K562 (cell line): ENCODE measurements around the gene ABCG1. TPM values are rescaled to one million over a fixed set of nuclear protein-coding genes. Genes with fewer than 3 reads are reported as not detected.

Experiments used
- ATAC-seq: fragments of 200-7000 bp; cut with Tn5 transposase; 3 replicates; pipeline ENCODE4 v1.9.1; 2020; ENCODE audit warnings: moderate library complexity
- BruUV-seq: library from RNA; stranded (reverse); fragments of 400-500 nt; replicated peaks from 2 replicates; lab custom pipeline; 2021; lab: Mats Ljungman, UMichigan
- CTCF ChIA-PET: fragments of 300-600 bp; formaldehyde crosslinking; extraction: SDS; loops from one replicate; lab custom pipeline; 2021; ENCODE audit warnings: low intra/inter-chr PET ratio; lab: Yijun Ruan, JAX
- POLR2A ChIA-PET: fragments of 300-600, 350-650 bp; sonication (Branson Sonifier 250); formaldehyde crosslinking; extraction: SDS; loops from one replicate; lab custom pipeline; 2021; ENCODE audit warnings: antibody characterized with exemption, inconsistent platforms; lab: Yijun Ruan, JAX
- DNase-seq, 4 experiments: peaks; one replicate each; pipeline versions ENCODE4 v3.0.0 to v3.0.0-alpha.2; 2011 to 2018; ENCODE audit warnings: low spot score in 3 of 4, mixed read lengths in 3 of 4; ENCODE audit errors: extremely low read depth in 1 of 4
- FAIRE-seq: peaks from 2 replicates; lab custom pipeline; 2011; peaks lifted over from hg19 to GRCh38; lab: Jason Lieb, UNC
- H2AFZ ChIP-seq: 2 replicates; pipeline ENCODE4 v1.6.0; 2011; ENCODE audit warnings: low read depth, low read length, control low read depth, inconsistent platforms
- H3K27ac ChIP-seq: fragments of 200-600 bp; 3 replicates; pipeline ENCODE4 v1.8.0; 2011; ENCODE audit warnings: low read depth, mild to moderate bottlenecking, control low read depth, inconsistent platforms, low read length, moderate library complexity, mixed read lengths; ENCODE audit errors: extremely low read depth
- H3K27me3 ChIP-seq, 2 experiments: fragments of 300-600 bp in 1 of 2; 2 replicates in 1 of 2; 3 replicates in 1 of 2; pipeline versions ENCODE4 v1.6.0 to v1.8.0; 2011; ENCODE audit warnings: inconsistent platforms in 2 of 2, low read length in 2 of 2, mild to moderate bottlenecking in 1 of 2, mixed read lengths in 1 of 2, moderate library complexity in 1 of 2; ENCODE audit not compliant: control insufficient read depth in 2 of 2, insufficient read depth in 2 of 2
- H3K36me3 ChIP-seq: fragments of 300-600 bp; 3 replicates; pipeline ENCODE4 v1.8.0; 2011; ENCODE audit warnings: mild to moderate bottlenecking, low read length, inconsistent platforms; ENCODE audit not compliant: control insufficient read depth, insufficient read depth
- H3K4me1 ChIP-seq, 2 experiments: fragments of 200-600 bp in 1 of 2; replicated peaks in 1 of 2; 2 replicates in 1 of 2; 3 replicates in 1 of 2; pipeline versions ENCODE4 v1.5.1 to v1.8.0; 2011; ENCODE audit warnings: inconsistent platforms in 2 of 2, low read length in 2 of 2, mild to moderate bottlenecking in 1 of 2, mixed read lengths in 1 of 2, moderate library complexity in 1 of 2; ENCODE audit not compliant: control insufficient read depth in 2 of 2, insufficient read depth in 2 of 2
- H3K4me2 ChIP-seq: 2 replicates; pipeline ENCODE4 v1.6.1; 2011; ENCODE audit warnings: low read length, control low read depth, inconsistent platforms, mixed read lengths; ENCODE audit not compliant: insufficient read depth
- H3K4me3 ChIP-seq: fragments of 200-600 bp; sonication (generic), shearing (Covaris generic); 2 replicates; pipeline ENCODE4 v1.5.1; 2016; ENCODE audit warnings: control low read depth, inconsistent platforms
- H3K79me2 ChIP-seq: fragments of 200-600 bp; 3 replicates; pipeline ENCODE4 v1.8.0; 2011; ENCODE audit warnings: low read length, inconsistent platforms; ENCODE audit not compliant: control insufficient read depth, insufficient read depth
- H3K9ac ChIP-seq, 2 experiments: 2 replicates each; pipeline versions ENCODE4 v1.6.0 to v1.6.1; 2011; ENCODE audit warnings: low read depth in 2 of 2, low read length in 2 of 2, control low read depth in 1 of 2, inconsistent platforms in 1 of 2, mild to moderate bottlenecking in 1 of 2, mixed read lengths in 1 of 2; ENCODE audit not compliant: insufficient read depth in 1 of 2
- H3K9me1 ChIP-seq: one replicate; pipeline ENCODE4 v1.6.0; 2011; ENCODE audit warnings: inconsistent platforms, mild to moderate bottlenecking, low read length, moderate library complexity; ENCODE audit not compliant: control insufficient read depth, insufficient read depth
- H3K9me3 ChIP-seq: replicated peaks from 2 replicates; pipeline ENCODE4 v1.5.1; 2011; ENCODE audit warnings: low read depth, low read length, inconsistent platforms; ENCODE audit not compliant: control insufficient read depth, insufficient read depth
- H4K20me1 ChIP-seq: replicated peaks from 2 replicates; pipeline ENCODE4 v1.6.1; 2011; ENCODE audit warnings: low read length, inconsistent platforms, mixed read lengths; ENCODE audit not compliant: control insufficient read depth, insufficient read depth
- BDP1 ChIP-seq: IDR thresholded peaks from 3 replicates; pipeline ENCODE4 v1.6.1; 2011; ENCODE audit not compliant: insufficient read length, insufficient read depth
- CHD1 ChIP-seq: fragments of 200-600 bp; sonication (generic); IDR thresholded peaks from one replicate; pipeline ENCODE4 v1.6.1; 2012; ENCODE audit warnings: mild to moderate bottlenecking, moderate library complexity, low read length, inconsistent platforms
- KLF6 ChIP-seq: fragments of 250-450 bp; sonication (Bioruptor Pico); IDR thresholded peaks from 2 replicates; pipeline ENCODE4 v1.4.0; 2020; ENCODE audit warnings: mild to moderate bottlenecking, moderate library complexity, borderline replicate concordance
- NFIC ChIP-seq: fragments of 450-650 bp; IDR thresholded peaks from 2 replicates; pipeline ENCODE4 v1.6.1; 2017; ENCODE audit warnings: mild to moderate bottlenecking, inconsistent platforms
- TAF1 ChIP-seq: IDR thresholded peaks from 2 replicates; pipeline ENCODE4 v1.6.1; 2011; ENCODE audit warnings: mild to moderate bottlenecking, low read length, moderate library complexity; ENCODE audit not compliant: insufficient read depth, control insufficient read depth, severe bottlenecking; ENCODE audit errors: extremely low read depth
- WGBS: fragments of 100-300 bp; shearing (Covaris generic); methylation state at CpG from one replicate; pipeline ENCODE4 v1.1.6; 2016; ENCODE audit warnings: low coverage, mixed read lengths; ENCODE audit not compliant: insufficient coverage; ENCODE audit errors: missing lambda C conversion rate; 5-methylcytosine and 5-hydroxymethylcytosine counted together
- in situ Hi-C: fragments of 300-500 bp; cut with MboI; formaldehyde crosslinking; loops from 4 replicates; pipeline ENCODE4 v1.15.0; 2018; ENCODE audit warnings: inconsistent platforms, mixed read lengths
- intact Hi-C: fragments of 100-400 bp; cut with micrococcal nuclease; formaldehyde crosslinking; loops from 2 replicates; pipeline ENCODE4 v1.14.2; 2022
- polyA plus RNA-seq, 8 experiments: library from polyadenylated mRNA; depleted of rRNA in 4 of 8; stranded (reverse) in 5 of 8; unstranded in 3 of 8; fragments of >200 nt; fragmentation: Nextera tagmentation in 2 of 8; fragmentation: Illumina TruSeq in 1 of 8; extraction: Ambion mirVana in 2 of 8; extraction: Trizol in 1 of 8; gene quantifications; 2 replicates each; pipeline versions ENCODE4 v1.2.1 to v1.2.3, GENCODE V29; 2011 to 2014; ENCODE audit warnings: inconsistent platforms in 1 of 8, missing spikeins in 1 of 8
- total RNA-seq, 7 experiments: library from RNA; depleted of rRNA in 6 of 7; stranded (reverse); fragments of >200 nt in 6 of 7; fragmentation: Illumina TruSeq in 2 of 7; extraction: Trizol in 2 of 7; gene quantifications; 2 replicates each; pipeline versions ENCODE4 v1.2.1 to v1.2.3, GENCODE V29; 2011 to 2021; ENCODE audit warnings: low replicate concordance in 1 of 7
- TF ChIP-seq, protein P1 (sequence below): fragments of 450-650 bp; IDR thresholded peaks from 2 replicates; pipeline ENCODE4 v1.6.1; 2014; ENCODE audit warnings: low read depth, mild to moderate bottlenecking, moderate library complexity, borderline replicate concordance
- TF ChIP-seq, protein P2 (sequence below): fragments of 250-450 bp; sonication (Bioruptor Pico); IDR thresholded peaks from 2 replicates; pipeline ENCODE4 v1.8.0; 2021; ENCODE audit warnings: moderate library complexity, mild to moderate bottlenecking, inconsistent platforms
- TF ChIP-seq, protein P3 (sequence below): sonication (generic); formaldehyde crosslinking; IDR thresholded peaks from 2 replicates; pipeline ENCODE4 v1.8.0; 2022; ENCODE audit warnings: mild to moderate bottlenecking, missing genetic modification reagents
- TF ChIP-seq, protein P4 (sequence below): fragments of 250-450 bp; sonication (Bioruptor Pico); IDR thresholded peaks from 2 replicates; pipeline ENCODE4 v1.5.0; 2021; ENCODE audit warnings: mild to moderate bottlenecking, moderate library complexity

The ABCG1 gene
- total and polyA plus RNA-seq, 9 of the 15 experiments (the other 6 are each of a cell fraction or from before 2014, with no cell fraction given): 0.04 to 0.09 TPM; not detected in 7

DNA sequence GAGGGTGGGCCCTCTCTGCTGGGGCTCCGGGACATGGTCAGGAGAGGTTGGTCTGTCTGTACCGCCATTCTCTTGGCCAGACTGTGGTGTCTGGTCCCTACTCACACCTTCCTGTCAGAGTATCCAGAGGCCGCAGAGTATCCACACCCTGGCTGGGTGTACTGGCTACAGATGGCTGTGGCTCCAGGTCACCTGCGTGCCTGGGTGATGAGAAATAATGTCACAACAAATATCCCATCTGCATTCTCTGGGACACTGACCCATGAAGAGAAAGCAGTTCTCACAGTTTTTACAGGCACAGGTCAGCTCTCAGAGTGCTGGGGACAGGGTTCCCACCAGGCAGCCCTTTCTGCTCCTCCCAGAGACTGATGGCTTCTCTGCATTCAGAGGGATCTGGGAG, 37.4 kb downstream of the ABCG1 start (continued):
- TF ChIP-seq BDP1: no peak
- no peak for TF ChIP-seq CHD1
- TF ChIP-seq, protein P1, sequence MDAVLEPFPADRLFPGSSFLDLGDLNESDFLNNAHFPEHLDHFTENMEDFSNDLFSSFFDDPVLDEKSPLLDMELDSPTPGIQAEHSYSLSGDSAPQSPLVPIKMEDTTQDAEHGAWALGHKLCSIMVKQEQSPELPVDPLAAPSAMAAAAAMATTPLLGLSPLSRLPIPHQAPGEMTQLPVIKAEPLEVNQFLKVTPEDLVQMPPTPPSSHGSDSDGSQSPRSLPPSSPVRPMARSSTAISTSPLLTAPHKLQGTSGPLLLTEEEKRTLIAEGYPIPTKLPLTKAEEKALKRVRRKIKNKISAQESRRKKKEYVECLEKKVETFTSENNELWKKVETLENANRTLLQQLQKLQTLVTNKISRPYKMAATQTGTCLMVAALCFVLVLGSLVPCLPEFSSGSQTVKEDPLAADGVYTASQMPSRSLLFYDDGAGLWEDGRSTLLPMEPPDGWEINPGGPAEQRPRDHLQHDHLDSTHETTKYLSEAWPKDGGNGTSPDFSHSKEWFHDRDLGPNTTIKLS: no peak
- TF ChIP-seq, protein P2, sequence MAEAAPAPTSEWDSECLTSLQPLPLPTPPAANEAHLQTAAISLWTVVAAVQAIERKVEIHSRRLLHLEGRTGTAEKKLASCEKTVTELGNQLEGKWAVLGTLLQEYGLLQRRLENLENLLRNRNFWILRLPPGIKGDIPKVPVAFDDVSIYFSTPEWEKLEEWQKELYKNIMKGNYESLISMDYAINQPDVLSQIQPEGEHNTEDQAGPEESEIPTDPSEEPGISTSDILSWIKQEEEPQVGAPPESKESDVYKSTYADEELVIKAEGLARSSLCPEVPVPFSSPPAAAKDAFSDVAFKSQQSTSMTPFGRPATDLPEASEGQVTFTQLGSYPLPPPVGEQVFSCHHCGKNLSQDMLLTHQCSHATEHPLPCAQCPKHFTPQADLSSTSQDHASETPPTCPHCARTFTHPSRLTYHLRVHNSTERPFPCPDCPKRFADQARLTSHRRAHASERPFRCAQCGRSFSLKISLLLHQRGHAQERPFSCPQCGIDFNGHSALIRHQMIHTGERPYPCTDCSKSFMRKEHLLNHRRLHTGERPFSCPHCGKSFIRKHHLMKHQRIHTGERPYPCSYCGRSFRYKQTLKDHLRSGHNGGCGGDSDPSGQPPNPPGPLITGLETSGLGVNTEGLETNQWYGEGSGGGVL (CRISPR knock-in tag): no peak

DNA sequence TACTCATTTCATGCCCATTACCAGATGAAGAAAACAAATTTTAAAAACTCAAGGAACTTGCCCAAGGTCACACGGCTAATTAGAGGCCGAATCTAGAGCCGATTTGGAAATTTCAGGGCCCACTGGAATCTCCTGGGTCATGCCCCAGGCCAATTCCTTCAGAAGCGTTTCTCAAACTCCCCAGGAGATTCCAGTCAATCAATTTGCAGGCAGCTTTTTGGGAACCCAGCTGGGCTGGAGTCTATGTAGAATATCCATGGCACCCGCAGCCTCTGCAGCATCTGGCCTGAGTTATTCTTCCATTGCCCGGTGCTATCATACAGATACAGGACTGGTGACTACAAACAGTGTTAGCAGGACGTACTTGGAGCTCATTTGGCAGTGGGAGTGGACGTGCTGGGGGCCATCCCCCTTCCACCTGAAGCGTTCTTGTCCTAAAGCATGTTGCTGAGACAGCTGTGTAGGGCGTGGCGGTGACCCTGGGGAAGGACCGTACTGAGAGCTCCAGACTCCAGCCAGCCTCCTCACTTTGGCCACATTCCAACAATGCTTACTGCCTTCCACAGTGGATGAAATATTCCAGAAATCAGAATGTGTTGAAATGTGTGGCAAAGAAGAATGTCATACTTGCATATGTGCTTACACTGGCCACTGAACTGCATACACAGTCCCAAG, 38.3 kb downstream of the ABCG1 start:
- Histone ChIP-seq H3K9me1 (no peaks in the 10 kb centered on the region), H3K79me2 (no peaks in the 10 kb centered on the region), H3K4me3 (no peak overlapping the region), H2AFZ (no peak overlapping the region), H4K20me1 (peaks cover 13% of the 10 kb centered on the region), H3K36me3 (no peaks in the 10 kb centered on the region), H3K4me2 (no peak overlapping the region), H3K27me3 (peaks cover 23 to 66% of the 10 kb centered on the region in 2 experiments), H3K9ac (no peak overlapping the region), H3K27ac (no peak overlapping the region), H3K4me1 (no peaks in the 10 kb centered on the region), H3K9me3 (no peaks in the 10 kb centered on the region)
- TF ChIP-seq TAF1 (no peak), NFIC (0 out of 2 replicates have a peak, but pooled peaks have one; percentile 16), KLF6 (no peak)
- TF ChIP-seq, protein P3, sequence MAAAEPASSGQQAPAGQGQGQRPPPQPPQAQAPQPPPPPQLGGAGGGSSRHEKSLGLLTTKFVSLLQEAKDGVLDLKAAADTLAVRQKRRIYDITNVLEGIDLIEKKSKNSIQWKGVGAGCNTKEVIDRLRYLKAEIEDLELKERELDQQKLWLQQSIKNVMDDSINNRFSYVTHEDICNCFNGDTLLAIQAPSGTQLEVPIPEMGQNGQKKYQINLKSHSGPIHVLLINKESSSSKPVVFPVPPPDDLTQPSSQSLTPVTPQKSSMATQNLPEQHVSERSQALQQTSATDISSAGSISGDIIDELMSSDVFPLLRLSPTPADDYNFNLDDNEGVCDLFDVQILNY (CRISPR knock-in tag): no peak
- TF ChIP-seq, protein P4, sequence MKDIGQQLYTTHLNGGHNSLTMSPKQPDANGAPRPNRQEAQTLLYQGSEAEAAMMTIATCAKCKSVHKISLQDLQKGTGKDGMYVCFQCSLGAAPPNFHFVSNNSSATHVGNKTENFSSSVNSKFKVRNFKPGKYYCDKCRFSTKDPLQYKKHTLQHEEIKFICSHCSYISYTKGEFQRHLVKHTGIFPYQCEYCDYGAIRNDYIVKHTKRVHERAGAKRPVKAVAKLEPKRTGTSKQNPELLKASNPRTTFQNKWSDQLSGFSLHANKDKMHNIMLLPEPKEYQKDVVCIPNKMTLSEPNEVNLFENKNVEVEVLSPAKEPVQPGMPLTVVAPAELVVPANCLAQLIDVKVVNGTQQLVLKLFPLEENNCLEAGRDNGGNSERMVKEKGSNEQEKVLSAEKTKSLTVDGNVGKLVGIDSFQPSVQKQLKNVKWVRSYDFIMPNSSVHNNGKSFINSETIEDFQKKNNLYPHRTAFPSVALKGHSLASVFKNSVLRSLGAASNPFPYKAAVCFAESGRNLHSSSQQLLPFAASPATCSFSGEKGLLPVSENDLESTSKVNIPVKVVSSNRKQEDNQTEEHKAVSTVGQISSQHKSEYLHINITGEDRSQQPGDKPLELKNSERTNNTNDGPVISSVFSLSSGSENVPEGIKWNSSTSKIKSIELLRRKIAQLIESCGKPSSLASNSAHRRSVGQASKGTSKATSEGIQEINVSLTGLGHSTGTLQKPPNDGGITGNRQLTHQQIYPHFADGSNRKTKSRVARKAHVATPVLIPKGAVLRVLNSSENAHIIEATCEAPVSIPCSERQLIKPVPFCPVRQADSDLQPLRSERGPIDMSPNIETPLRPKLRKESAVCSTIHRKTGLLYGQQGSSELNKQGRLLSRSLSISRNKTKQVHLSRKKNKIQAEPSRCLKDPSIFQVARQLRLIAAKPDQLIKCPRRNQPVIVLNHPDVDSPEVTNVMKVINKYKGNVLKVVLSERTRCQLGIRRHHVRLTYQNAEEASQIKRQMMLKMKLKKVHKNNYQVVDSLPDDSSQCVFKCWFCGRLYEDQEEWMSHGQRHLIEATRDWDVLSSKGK (CRISPR knock-in tag): no peak
- in situ Hi-C loops: loop anchor here (10.0 kb wide), 1 partner anchor 102 kb away; no protein-coding TSS in a partner anchor
- BruUV-seq: no TSS peak
- ATAC-seq (no peak), DNase-seq (no peak), FAIRE-seq (no peak)
- WGBS: 2% methylated on average over 12 of the region's 12 CpGs
- ChIA-PET CTCF (interaction anchor here (1.6 kb wide), 1 partner anchor 112 kb away, joined by 6 read pairs; no protein-coding TSS in a partner anchor), POLR2A (no interaction called here)
- intact Hi-C loops: no loop called here
